HG02763 (cell line): ENCODE measurements around the gene NMNAT2.

ENCODE experiments used
- ATAC-seq: cut with Tn5 transposase; IDR thresholded peaks from one replicate; pipeline ENCODE4 v1.9.1; 2021; ENCODE audit warnings: mild to moderate bottlenecking, moderate library complexity; ENCODE audit not compliant: unreplicated experiment

Gene NMNAT2

DNA sequence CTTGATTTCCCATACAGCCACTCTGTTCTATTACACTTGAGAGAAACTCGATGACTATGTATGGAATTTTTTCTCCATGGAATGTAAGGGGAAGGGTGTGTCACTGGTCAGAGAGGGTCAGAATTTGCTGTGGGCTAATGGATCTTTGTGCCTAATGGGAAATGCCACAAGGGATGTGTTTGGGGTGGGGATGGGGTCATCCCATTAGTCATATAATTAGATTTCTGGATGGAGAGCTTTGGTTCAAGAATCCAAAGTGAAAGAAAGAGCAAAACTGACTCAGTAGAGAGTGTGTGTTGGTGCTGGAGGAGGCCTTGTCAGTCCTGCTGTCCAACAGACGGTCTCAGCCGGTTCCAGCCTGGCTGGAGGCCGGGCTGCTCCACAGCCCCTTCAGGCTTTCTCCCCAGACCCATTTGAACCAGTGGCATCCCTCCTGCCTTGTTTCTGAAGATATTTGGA is 145.8 kb downstream of the NMNAT2 start:
- no peak for ATAC-seq

DNA sequence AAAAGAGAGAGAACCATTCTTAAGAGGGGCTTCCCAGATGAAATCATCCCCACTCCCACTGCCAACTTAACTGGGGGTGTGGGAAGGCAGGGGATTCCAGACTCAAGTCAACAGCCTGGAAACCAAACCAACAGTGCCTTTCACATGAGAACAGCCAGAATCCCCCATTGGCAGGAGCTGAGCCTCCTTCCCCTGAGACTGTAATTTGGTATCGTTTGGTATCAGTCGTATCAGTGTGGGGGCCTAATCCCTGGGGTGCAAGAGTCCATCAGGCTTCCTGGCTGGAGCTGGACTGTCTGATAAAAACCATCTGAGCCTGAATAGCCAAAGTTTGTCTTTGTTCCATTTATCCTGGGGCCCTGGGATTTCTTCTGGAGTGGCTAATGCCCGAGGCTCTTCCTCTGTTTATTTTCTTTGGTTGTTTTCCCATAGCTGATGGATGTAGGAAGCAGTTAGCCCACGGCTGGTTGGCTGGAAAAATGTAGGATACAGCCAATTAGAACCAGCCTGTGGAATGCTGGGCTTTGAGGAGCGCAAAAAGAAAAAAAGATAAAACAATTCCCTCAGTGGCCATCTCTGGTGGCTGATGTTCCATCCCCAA is 147.5 kb downstream of the NMNAT2 start:
- ATAC-seq = no peak

DNA sequence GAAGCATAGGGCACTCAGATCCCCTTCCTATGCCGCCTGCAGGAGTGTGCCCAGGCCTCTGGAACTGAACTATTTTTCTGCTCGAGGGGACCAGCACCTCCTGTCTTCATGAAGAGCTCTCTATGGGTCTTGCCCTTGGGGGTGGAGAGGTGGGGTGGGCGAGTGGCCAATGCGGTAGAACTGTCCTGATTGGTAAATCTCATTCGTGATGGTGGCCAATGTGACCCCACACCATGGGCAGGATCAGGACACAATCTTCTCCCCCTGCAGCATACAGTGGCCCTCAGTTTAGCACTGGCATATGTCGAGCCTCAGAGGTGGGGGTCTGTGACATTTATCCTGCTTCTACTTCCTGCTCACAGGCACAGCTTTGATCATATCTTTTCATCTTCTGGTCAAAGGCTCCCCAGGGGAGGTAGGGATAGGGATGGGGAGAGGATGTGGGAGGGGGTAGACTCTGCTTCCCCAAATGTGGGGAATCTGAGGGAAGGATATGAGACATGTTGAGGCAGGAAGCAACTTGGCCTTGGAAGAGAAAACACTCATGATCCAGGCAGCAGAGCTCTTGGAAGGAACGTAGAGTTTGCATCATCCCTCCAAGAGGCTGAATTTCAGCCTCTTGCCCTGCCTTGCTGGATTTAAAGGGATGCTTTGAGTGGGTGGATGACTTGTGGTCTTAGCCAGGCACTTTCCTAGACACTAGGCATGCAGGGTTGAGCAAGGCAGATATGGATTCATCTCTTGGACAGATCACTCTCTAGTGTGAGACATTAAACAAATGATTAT is 150.3 kb downstream of the NMNAT2 start:
- no peak for ATAC-seq

DNA sequence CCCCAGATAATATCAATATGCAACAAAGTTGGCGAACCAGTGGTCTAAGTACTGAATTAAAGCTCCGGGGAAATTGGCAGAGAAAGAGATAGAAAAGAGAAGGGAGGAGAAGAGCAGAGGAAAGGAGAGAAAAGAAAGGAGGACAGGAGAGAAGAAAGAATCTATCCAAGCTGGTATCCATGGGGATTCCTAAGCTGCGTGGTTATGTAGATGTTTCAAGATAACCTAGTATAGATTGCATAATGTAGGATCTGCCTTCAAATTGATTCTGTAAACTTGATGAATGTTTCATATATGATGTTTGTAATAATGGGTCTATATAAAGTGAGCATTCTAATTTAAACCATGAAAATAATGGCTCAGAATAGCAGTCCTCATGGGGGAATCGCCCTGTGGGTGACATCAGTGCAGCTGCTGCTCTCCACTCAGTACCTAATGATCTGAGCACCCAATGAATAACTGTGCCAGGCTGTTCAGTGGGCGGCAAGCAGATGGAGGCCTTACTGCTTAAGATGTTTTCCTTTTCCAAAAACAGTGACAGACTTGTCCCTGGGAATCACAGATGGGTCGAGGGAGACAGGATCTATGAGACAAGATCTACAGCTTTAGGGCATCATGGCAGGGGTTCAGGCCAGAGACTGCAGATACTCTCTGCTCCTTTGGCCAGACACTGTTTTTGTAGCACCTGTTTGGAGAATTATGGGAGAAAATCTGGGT is 154.1 kb downstream of the NMNAT2 start:
- ATAC-seq = no peak

DNA sequence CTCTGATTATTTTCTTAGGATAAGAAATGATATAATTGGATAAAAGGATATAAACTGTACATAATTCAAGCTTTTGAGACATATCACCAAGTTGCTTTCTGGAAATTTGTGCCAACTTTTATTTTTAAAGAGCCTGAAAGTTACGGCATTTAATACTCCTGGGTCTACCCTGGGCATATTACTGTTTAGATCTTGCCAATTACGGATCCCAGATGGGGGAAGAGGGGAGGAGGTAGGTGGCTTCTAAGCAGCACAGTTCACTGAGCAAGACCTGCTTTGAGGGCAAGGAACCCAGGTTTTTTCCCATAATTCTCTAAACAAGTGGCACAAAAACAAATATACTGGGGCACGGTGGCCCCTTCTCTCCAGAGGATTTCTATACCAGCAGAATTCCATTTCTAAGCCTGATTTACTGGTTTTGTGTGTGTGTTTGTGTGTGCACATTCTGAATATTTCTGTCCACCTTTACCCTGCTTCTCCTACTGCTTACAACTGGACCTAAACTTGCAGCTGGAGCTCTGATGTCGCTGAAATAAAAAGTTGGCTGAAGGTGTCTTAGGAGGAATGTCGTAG is 155.5 kb downstream of the NMNAT2 start:
- ATAC-seq = no peak

DNA sequence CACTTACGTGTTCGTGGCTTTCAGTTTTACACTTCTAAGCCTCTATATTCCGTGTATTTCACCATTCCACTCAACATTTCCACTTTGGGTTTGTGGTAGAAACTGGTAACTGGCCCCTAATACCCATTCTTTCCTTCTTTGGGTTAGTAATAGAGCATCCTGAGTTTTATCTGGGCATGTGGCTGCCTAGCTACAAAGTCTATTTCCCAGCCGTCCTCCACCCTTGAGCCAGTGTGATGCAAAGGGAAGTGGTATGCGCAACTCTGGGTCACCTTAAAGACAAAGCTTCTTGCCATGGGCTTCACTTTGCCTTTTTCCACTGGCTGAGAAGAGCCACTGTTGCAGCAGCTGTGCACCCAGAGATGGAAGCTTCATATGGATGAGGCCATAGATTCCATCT is 158.3 kb downstream of the NMNAT2 start:
- ATAC-seq = no peak

DNA sequence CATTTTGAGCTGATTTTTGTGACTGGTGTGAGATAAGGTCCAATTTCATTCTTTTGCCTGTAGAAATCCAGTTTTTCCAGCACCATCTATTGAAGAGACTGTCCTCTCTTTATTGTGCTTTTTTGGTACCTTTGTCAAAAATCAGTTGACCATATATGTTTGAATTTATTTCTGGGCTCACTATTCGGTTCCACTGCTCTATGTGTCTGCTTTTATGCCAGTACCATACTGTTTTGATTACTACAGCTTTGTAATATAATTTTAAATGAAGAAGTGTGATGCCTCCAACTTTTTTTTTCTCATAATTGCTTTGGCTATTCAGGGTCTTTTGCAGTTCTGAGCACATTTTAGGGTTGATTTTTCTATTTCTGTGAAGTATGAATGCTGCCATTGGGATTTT is 163.1 kb downstream of the NMNAT2 start:
- no peak for ATAC-seq

DNA sequence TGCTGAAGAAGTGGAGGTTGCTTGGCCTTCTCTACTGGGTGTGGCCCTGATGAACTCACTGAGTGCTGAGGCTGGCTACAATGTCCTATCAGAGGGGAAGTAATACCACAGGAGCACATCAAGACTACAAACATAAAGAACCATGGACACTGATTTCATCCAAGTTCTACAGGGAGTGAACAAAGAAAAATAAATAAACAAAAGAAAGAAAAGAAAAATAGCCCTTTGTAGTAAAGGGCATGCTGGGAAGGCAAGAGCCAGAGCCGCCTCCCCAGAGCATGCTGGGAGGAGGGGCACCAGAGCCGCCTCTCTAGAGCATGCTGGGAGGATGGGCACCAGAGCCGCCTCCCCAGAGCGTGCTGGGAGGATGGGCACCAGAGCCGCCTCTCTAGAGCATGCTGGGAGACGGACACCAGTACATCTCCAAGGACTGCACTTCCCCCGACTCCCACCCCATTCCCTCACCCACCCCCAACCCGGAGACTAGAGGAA is 166.2 kb downstream of the NMNAT2 start:
- ATAC-seq = no peak

DNA sequence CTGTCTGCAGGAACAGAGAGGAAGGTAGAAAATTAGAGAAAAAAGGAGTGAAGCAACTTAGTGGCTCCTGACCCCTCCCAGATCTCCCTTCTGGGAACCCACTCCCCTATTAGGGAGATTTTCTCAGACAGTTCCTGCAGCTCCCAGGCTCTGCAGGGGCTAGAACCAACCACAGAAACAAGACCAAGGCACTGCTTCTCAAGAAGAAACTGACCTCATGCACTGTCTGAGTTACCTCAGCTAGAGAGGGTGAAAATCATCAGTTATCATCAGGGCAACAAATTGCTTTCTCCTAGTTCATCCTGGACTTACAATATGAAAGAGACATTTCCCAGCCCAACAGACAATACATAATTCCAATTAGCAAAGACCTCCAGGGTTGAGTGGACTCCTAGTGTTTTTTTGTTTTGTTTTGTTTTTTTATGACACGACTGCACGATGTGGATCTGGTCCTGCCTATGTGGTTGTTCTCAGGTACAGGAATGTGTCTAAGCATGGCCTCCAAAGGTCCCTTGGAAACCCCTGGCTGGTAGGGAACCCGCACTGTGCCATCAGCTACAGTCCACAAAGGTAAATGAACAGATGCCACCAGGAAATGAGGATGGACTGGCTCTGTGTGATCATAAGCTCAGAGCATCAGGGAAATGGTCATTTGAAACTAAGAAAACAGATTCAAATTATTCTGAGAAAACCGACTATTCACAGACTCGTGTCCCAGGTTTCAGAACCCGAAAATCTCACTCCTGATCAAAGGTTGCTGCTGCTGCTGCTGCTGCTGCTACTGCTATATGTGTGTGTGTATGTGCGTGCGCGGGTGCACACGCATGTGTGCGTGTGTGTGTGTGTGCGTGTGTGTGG is 166.8 kb downstream of the NMNAT2 start:
- ATAC-seq = no peak

DNA sequence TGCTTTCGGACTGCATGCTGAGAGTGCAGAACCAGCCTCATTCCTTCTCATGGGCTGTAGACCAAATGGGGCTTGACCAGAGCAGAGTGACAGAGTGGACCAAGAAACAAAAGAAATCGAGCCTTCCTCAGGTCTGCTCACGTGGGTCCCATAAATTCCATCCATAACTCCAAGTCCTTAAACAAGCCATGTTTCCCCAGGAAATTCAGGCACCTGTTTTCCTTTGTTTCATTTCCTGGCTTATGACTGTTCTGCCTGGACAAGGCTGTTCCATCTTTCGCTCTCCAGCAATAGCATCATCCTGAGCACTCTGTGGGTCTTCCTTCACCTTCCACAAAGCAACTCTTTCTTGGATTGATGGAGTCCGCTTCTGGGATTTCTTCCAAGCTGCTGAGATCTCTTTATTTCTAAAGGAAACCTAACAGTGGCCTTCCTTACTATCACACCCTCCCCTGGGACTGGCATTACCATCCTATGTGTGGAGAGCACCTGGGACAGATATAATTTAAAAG is 168.2 kb downstream of the NMNAT2 start:
- no peak for ATAC-seq

DNA sequence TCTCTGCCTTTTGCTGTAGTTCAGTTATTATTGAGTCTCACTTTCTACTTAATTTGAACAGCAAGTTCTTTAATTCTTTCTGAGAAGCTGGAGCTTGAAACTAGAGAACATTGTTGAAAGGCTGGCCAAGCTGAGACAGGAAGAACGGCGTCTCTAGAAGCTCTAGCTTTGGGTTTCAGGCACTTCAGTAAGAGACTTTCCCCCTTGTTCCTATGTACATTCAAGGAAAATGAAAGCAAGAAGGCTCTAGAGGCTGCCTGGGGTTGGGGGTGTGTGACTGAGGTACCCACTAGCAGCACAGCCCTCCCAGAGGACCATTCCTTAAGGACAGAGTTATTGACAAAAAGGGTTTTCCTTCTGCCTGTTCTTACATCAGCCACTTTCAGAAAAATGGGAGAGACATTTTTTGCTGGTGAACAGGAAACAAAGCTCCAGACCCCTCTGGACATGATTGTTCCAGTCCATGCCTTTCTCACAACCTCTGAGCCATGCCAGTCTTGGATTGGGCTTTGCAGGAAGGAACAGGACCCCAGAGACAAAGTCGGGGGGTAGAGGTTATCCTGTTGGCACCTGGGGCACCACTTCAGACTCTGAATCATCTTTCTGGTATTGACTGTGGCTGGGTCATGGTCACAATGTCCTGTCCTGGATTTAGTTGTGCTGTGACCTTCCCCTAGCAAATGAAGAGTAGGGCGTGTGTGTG is 169.0 kb downstream of the NMNAT2 start:
- ATAC-seq = no peak

DNA sequence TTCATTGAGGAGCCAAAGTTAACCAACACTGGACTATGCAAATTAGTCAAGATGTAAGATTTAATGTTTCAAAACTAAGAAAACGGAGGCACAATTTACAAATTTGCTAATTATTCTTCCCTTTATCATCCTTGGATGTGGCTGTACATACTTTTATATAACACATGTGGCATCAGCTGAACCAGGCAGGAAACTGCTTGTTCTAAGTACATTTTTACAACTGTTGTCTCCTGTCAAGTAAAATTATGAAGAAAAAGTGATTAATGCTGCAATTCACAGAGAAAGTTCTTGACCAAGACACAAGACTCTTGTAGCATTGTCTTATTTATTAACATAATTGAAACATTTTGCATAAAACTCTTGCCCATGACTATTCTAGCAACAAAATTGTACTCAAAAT is 170.2 kb downstream of the NMNAT2 start:
- no peak for ATAC-seq

DNA sequence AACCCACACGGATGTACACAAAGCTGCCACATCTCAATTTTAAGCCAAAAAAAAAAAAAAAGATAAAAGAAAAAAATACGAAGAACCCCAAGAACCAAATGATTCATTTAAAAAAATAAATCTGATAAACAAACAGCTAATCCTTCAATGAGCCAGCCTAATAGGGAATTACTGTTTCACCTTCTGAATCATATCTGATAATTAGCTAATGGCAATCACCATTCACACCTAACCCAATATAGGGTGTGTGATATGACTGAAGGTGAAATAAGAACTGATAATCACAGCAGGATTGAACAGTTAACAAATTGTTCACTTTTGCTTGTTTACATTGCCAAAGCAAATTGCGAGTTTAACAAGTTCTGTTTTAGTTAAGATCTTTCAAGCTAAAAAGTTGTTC is 170.7 kb downstream of the NMNAT2 start:
- no peak for ATAC-seq

DNA sequence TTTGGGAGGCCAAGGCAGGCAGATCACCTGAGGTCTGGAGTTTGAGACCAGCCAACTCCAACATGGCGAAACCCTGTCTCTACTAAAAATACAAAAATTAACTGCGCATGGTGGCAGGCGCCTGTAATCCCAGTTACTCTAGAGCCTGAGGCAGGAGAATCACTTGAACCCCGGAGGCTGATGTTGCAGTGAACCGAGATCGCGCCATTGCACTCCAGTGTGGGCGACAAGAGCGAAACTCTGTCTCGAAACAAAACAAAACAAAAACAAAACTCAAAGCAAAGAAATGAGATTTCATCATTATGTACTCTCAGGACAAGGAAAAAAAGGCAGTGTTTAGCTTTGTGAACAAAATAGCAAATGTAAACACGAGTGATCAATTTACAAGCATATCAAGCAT is 171.1 kb downstream of the NMNAT2 start:
- no peak for ATAC-seq

DNA sequence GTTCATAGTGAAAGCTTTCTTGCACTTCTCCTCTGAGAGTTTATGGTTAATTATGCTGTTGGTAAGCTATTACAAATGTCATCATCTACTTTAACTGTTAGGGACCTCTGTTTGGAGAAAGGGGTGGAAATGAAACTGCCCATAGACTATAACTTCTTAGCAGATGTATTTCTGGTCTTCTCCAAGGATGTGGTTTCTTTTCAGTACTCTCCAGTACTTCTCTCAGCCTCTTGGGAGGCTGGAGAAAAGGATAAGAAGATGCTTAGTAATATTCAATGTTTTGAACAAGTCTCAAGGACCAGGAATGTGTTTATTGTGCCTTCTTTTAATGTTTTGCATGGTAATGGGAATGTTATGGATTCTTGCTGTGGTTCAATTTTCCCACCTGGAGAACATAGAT is 171.7 kb downstream of the NMNAT2 start:
- no peak for ATAC-seq

DNA sequence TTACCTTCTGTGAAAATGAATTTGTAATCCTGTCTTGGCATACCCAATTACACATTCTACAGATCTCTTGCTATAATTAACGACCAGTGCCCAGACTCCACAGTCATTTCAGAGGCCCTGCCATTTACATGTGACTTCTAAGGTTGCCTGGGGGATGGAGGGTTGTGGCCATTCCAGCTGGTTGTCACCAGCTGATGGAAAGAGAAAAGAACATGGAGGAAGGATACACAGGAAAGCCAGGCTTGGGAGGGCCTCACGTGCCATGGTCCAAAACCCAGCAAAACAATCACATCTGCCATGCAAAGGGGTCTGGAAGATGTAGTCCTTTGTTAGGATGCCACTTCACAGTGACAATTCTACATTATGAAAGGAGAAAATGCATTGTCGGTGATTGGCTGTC is 172.8 kb downstream of the NMNAT2 start:
- no peak for ATAC-seq

DNA sequence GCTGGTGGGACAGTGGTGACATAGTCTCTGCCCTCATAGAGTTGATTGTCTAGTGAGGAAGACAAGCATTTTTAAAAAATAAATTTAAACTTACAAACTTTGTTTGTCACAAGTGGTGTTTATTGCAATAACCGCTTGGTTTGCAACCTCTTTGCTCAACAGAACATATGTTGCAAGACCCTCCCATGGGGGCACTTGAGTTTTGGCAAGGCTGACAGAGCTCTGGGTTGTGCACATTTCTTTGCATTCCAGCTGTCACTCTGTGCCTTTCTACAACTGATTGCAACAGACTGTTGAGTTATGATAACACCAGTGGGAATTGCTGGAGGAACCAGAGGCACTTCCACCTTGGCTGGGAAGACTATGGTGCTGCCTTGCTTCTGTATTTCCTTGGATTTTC is 173.7 kb downstream of the NMNAT2 start:
- ATAC-seq = no peak

DNA sequence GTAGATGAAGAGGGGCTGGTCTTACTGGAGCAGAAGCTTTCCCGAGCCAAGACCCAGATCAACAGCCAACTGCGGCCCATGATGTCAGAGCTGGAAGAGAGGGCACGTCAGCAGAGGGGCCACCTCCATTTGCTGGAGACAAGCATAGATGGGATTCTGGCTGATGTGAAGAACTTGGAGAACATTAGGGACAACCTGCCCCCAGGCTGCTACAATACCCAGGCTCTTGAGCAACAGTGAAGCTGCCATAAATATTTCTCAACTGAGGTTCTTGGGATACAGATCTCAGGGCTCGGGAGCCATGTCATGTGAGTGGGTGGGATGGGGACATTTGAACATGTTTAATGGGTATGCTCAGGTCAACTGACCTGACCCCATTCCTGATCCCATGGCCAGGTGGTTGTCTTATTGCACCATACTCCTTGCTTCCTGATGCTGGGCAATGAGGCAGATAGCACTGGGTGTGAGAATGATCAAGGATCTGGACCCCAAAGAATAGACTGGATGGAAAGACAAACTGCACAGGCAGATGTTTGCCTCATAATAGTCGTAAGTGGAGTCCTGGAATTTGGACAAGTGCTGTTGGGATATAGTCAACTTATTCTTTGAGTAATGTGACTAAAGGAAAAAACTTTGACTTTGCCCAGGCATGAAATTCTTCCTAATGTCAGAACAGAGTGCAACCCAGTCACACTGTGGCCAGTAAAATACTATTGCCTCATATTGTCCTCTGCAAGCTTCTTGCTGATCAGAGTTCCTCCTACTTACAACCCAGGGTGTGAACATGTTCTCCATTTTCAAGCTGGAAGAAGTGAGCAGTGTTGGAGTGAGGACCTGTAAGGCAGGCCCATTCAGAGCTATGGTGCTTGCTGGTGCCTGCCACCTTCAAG is 174.8 kb downstream of the NMNAT2 start:
- ATAC-seq = no peak

DNA sequence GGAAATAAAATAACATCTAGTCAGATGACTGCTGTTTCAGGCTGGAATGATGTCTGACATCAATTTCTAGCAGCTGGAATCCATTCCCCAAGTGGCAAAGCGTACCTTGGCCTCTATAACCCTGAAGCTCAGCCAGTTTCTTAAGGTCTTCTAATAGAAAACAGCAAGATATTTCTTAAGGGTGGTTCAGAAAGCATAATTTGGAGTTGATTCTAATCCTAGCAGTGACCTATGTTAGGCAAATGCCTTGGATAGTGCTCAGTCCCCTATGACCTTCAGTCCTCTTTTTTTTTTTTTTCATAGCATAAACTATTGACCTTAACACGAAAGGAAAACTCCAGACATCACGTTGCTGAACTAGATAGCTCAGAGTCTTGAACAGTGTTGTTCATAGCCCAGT is 175.6 kb downstream of the NMNAT2 start:
- ATAC-seq = no peak
